ENCODE data around the gene MAP2K5. TPM values are rescaled to one million over a fixed set of nuclear protein-coding genes. Genes with fewer than 3 reads are reported as not detected.
A peak's percentile ranks its signal among the peaks of the same experiment; 100 is the strongest.

Gene MAP2K5
- total RNA-seq, 1 donor from 2014 or later: 1.1 TPM

DNA sequence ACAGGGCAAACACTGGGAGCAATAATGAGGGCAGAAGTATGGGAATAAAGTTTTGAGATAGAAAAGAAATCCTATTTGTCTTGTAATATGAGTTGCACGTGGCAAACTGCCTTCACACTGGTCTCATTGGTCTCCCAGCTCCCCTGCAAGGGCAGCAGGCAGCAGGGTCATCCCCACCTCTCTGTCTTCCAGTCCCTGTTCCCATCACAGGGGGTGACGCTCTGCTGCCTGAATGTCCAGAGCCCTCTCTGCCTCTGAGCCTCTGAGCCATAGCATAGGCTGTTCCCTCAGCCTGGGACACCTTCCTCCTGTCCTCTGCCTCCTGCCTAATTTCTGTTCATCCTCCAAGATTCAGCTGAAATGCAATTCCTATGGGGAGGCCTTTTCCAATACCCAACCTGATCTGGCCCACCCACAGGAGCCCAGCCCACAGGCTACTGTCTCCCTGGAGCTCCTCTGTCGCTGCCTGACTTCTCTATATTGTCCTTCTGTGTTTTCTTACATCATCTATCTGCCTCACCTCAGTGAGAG, 270.7 kb downstream of the MAP2K5 start:
- no peaks in the 10 kb centered on the region for H3K36me3 ChIP-seq
- no peak overlapping the region for H3K27ac ChIP-seq
- peaks cover 0 to 6% of the 10 kb centered on the region in 2 donors for H3K9me3 ChIP-seq
- TF ChIP-seq CTCF (IDR thresholded peaks at IDR 0.05): no peak
- no peak overlapping the region for H3K4me3 ChIP-seq
- no peaks in the 10 kb centered on the region for H3K4me1 ChIP-seq
- peak in 1 of 2 donors; percentile 30 for DNase-seq (ENCODE audit: low spot score in 2 of 2)
- H3K27me3 ChIP-seq: no peaks in the 10 kb centered on the region
- intact Hi-C loops (cut with DNase I): no loop called here

- Histone ChIP-seq H3K4me1 (no peaks in the 10 kb centered on the region), H3K4me3 (no peak overlapping the region), H3K27me3 (no peaks in the 10 kb centered on the region), H3K36me3 (no peaks in the 10 kb centered on the region), H3K9me3 (peaks cover 0 to 6% of the 10 kb centered on the region in 2 donors), H3K27ac (no peak overlapping the region)
- intact Hi-C loops (cut with DNase I): no loop called here
- DNase-seq (ENCODE audit: low spot score in 2 of 2): peak in 1 of 2 donors; percentile 13
- TF ChIP-seq CTCF (IDR thresholded peaks at IDR 0.05): no peak
Measured at GRCh38 chr15:67815036-67815592, 272.6 kb downstream of the MAP2K5 start.

- no peak for TF ChIP-seq CTCF (IDR thresholded peaks at IDR 0.05)
- H3K4me1 ChIP-seq: no peaks in the 10 kb centered on the region
- H3K9me3 ChIP-seq: peaks cover 0 to 6% of the 10 kb centered on the region in 2 donors
- H3K36me3 ChIP-seq: no peaks in the 10 kb centered on the region
- intact Hi-C loops (cut with DNase I): no loop called here
- H3K4me3 ChIP-seq: no peak overlapping the region
- no peak for DNase-seq (ENCODE audit: low spot score in 2 of 2)
- peaks cover 7% of the 10 kb centered on the region for H3K27me3 ChIP-seq
- no peak overlapping the region for H3K27ac ChIP-seq
Measured at GRCh38 chr15:67816668-67817067, 274.2 kb downstream of the MAP2K5 start.

GRCh38 chr15:67818464-67818863, 276.0 kb downstream of the MAP2K5 start:
- DNase-seq (ENCODE audit: low spot score in 2 of 2): no peak
- TF ChIP-seq CTCF (IDR thresholded peaks at IDR 0.05): no peak
- Histone ChIP-seq H3K4me3 (no peak overlapping the region), H3K27me3 (peaks cover 23% of the 10 kb centered on the region), H3K9me3 (peaks cover 0 to 6% of the 10 kb centered on the region in 2 donors), H3K4me1 (no peaks in the 10 kb centered on the region), H3K36me3 (no peaks in the 10 kb centered on the region), H3K27ac (no peak overlapping the region)
- intact Hi-C loops (cut with DNase I): no loop called here

DNA sequence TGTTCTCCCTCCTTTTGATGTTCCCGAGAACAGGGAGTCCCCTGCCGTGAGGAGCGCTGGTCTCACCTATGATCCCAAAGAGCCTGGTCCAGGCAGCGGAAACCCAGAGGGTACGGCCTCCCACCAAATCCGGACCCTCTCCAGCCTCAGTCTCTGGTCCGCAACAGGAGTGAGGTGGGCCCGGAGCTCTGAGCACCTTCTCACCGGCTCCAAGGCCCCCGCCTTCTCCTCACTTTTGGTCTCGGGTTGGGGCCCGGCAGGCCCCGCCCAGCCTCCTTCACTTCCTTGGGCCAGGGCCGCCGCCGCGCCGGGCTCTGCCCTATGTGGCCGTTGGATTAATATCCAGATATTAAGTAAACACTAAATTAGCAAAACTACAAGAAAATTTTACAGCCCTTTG, 277.1 kb downstream of the MAP2K5 start:
- H3K4me1 ChIP-seq: no peaks in the 10 kb centered on the region
- H3K4me3 ChIP-seq: no peak overlapping the region
- TF ChIP-seq CTCF (IDR thresholded peaks at IDR 0.05): no peak
- H3K36me3 ChIP-seq: no peaks in the 10 kb centered on the region
- no peak for DNase-seq (ENCODE audit: low spot score in 2 of 2)
- peaks cover 0 to 6% of the 10 kb centered on the region in 2 donors for H3K9me3 ChIP-seq
- intact Hi-C loops (cut with DNase I): no loop called here
- peaks cover 35% of the 10 kb centered on the region for H3K27me3 ChIP-seq
- H3K27ac ChIP-seq: no peak overlapping the region

All from ascending aorta (tissue), 2 donors.